ENCODE results near the gene CCR7. TPM values are rescaled to one million over a fixed set of nuclear protein-coding genes. Genes with fewer than 3 reads are reported as not detected.

Gene CCR7
- polyA plus RNA-seq, 1 of the 3 experiments (the other 2 are of a cell fraction), result not detected

DNA sequence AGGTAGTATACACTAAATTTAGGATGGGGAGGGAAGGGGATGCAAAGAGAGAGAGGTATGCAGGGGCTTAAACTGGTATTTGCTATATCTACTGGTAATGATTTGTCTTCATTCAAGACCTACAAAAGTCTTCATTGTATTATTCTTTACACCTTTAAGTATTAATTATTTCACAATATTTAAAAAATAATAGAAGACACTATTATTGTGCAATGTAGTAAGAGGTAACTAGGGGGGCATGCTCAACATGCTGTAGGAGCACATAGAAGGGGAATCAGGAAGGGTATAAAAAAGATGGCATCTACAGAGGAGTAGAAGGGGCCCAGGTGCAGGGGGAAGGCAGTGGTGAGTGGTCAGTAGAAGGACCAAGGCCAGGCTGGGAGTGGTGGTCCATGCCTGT lies 14.9 kb upstream of the CCR7 start:
- Histone ChIP-seq H3K4me2 (no peak overlapping the region), H3K27ac (ENCODE audit: low read depth in 2 of 2, low read length in 1 of 2) (no peak overlapping the region), H3K4me1 (ENCODE audit: control insufficient read depth in 1 of 2, insufficient read depth in 2 of 2, low read depth in 1 of 2, low read length in 1 of 2) (no peaks in the 10 kb centered on the region; a peak in 1 of 4 replicates), H3K79me2 (ENCODE audit: insufficient read depth) (no peaks in the 10 kb centered on the region), H3K9ac (no peak overlapping the region), H3K36me3 (replicated peaks in 1 of 2; ENCODE audit: control insufficient read depth in 1 of 2, insufficient read depth in 2 of 2, low read length in 1 of 2) (no peaks in the 10 kb centered on the region), H3K9me3 (no peaks in the 10 kb centered on the region), H3K27me3 (ENCODE audit: insufficient read depth) (no peaks in the 10 kb centered on the region; the same call in 1 of the 2 replicates), H3F3A (replicated peaks; ENCODE audit: insufficient read depth) (no peaks in the 10 kb centered on the region), H2AFZ (ENCODE audit: low read depth) (no peak overlapping the region), H3K4me3 (ENCODE audit: low read depth in 2 of 2, low read length in 1 of 2) (no peak overlapping the region), H3K9me2 (no peaks in the 10 kb centered on the region), H4K20me1 (ENCODE audit: insufficient read depth) (no peaks in the 10 kb centered on the region)
- ChIA-PET POLR2A (no interaction called here), CTCF (no interaction called here)
- DNase-seq, result no peak
- TF ChIP-seq RCOR1 (IDR thresholded peaks at IDR 0.05; ENCODE audit: low read length) (no peak), YY1 (IDR thresholded peaks at IDR 0.05; ENCODE audit: low read depth) (no peak), FOXM1 (IDR thresholded peaks at IDR 0.05; ENCODE audit: low read depth) (no peak), EZH2phosphoT487 (IDR thresholded peaks at IDR 0.05; ENCODE audit: borderline replicate concordance, low read depth) (no peak), NRF1 (IDR thresholded peaks at IDR 0.05; ENCODE audit: low read depth, low read length) (no peak), GATA2 (CRISPR knock-in tag; IDR thresholded peaks at IDR 0.05) (no peak), MXI1 (IDR thresholded peaks at IDR 0.05; ENCODE audit: low read depth, low read length) (no peak), RAD21 (IDR thresholded peaks at IDR 0.05; ENCODE audit: low read length) (no peak), NFIC (IDR thresholded peaks at IDR 0.05; ENCODE audit: borderline replicate concordance) (no peak), FOXJ3 (CRISPR knock-in tag; IDR thresholded peaks at IDR 0.05) (no peak), FOSL2 (IDR thresholded peaks at IDR 0.05; ENCODE audit: borderline replicate concordance, low read depth) (no peak), MEF2A (IDR thresholded peaks at IDR 0.05; ENCODE audit: borderline replicate concordance, low read depth) (no peak), EP300 (IDR thresholded peaks at IDR 0.05; ENCODE audit: borderline replicate concordance in 1 of 2, low read depth in 1 of 2, low read length in 1 of 2) (no peak), SMC3 (IDR thresholded peaks at IDR 0.05; ENCODE audit: low read depth, low read length) (no peak)
- TF ChIP-seq, protein P1, sequence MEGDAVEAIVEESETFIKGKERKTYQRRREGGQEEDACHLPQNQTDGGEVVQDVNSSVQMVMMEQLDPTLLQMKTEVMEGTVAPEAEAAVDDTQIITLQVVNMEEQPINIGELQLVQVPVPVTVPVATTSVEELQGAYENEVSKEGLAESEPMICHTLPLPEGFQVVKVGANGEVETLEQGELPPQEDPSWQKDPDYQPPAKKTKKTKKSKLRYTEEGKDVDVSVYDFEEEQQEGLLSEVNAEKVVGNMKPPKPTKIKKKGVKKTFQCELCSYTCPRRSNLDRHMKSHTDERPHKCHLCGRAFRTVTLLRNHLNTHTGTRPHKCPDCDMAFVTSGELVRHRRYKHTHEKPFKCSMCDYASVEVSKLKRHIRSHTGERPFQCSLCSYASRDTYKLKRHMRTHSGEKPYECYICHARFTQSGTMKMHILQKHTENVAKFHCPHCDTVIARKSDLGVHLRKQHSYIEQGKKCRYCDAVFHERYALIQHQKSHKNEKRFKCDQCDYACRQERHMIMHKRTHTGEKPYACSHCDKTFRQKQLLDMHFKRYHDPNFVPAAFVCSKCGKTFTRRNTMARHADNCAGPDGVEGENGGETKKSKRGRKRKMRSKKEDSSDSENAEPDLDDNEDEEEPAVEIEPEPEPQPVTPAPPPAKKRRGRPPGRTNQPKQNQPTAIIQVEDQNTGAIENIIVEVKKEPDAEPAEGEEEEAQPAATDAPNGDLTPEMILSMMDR (IDR thresholded peaks at IDR 0.05), result no peak
- TF ChIP-seq, protein P2, sequence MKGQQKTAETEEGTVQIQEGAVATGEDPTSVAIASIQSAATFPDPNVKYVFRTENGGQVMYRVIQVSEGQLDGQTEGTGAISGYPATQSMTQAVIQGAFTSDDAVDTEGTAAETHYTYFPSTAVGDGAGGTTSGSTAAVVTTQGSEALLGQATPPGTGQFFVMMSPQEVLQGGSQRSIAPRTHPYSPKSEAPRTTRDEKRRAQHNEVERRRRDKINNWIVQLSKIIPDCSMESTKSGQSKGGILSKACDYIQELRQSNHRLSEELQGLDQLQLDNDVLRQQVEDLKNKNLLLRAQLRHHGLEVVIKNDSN (IDR thresholded peaks at IDR 0.05; ENCODE audit: borderline replicate concordance, low read depth), result no peak

- H3K9ac ChIP-seq, result no peak overlapping the region
- TF ChIP-seq ELF1 (IDR thresholded peaks at IDR 0.05) (no peak), MEF2A (IDR thresholded peaks at IDR 0.05; ENCODE audit: borderline replicate concordance, low read depth) (no peak), TCF12 (IDR thresholded peaks at IDR 0.05) (no peak), FOXM1 (IDR thresholded peaks at IDR 0.05; ENCODE audit: low read depth) (no peak), GABPA (IDR thresholded peaks at IDR 0.05; ENCODE audit: low read depth) (no peak), RXRA (IDR thresholded peaks at IDR 0.05; ENCODE audit: borderline replicate concordance, low read depth) (no peak), SMC3 (IDR thresholded peaks at IDR 0.05; ENCODE audit: low read depth, low read length) (no peak), GATA2 (CRISPR knock-in tag; IDR thresholded peaks at IDR 0.05) (no peak)
- TF ChIP-seq, protein P3, sequence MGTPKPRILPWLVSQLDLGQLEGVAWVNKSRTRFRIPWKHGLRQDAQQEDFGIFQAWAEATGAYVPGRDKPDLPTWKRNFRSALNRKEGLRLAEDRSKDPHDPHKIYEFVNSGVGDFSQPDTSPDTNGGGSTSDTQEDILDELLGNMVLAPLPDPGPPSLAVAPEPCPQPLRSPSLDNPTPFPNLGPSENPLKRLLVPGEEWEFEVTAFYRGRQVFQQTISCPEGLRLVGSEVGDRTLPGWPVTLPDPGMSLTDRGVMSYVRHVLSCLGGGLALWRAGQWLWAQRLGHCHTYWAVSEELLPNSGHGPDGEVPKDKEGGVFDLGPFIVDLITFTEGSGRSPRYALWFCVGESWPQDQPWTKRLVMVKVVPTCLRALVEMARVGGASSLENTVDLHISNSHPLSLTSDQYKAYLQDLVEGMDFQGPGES (IDR thresholded peaks at IDR 0.05; ENCODE audit: low read depth, low read length), result no peak
- CTCF ChIA-PET, result interaction anchor here (0.6 kb wide), 1 partner anchor 166 kb away, joined by 4 read pairs; no protein-coding TSS in a partner anchor
- H3K4me1 ChIP-seq (ENCODE audit: control insufficient read depth in 1 of 2, insufficient read depth in 2 of 2, low read depth in 1 of 2, low read length in 1 of 2), result no peaks in the 10 kb centered on the region; a peak in 1 of 4 replicates
- H2AFZ ChIP-seq (ENCODE audit: low read depth), result no peak overlapping the region
- H3K9me2 ChIP-seq, result no peaks in the 10 kb centered on the region
- no peaks in the 10 kb centered on the region for H3K79me2 ChIP-seq (ENCODE audit: insufficient read depth)
- no peak overlapping the region for H3K4me2 ChIP-seq
- DNase-seq, result no peak
- H3K27ac ChIP-seq (ENCODE audit: low read depth in 2 of 2, low read length in 1 of 2), result no peak overlapping the region
- no peaks in the 10 kb centered on the region for H3F3A ChIP-seq (replicated peaks; ENCODE audit: insufficient read depth)
- no peaks in the 10 kb centered on the region for H3K36me3 ChIP-seq (replicated peaks in 1 of 2; ENCODE audit: control insufficient read depth in 1 of 2, insufficient read depth in 2 of 2, low read length in 1 of 2)
- H3K27me3 ChIP-seq (ENCODE audit: insufficient read depth), result no peaks in the 10 kb centered on the region; the same call in 1 of the 2 replicates
- no peaks in the 10 kb centered on the region for H4K20me1 ChIP-seq (ENCODE audit: insufficient read depth)
- POLR2A ChIA-PET, result no interaction called here
- peaks cover 4% of the 10 kb centered on the region; the same call in 1 of the 2 replicates for H3K9me3 ChIP-seq
- 61% methylated on average over 3 of the region's 3 CpGs for WGBS (ENCODE audit: low lambda C conversion rate)
- H3K4me3 ChIP-seq (ENCODE audit: low read depth in 2 of 2, low read length in 1 of 2), result no peak overlapping the region
Measured at GRCh38 chr17:40579471-40579870, 14.2 kb upstream of the CCR7 start.

All from SK-N-SH (cell line).